MM.1S (cell line): Measurements from ENCODE around the gene TBC1D16.

Experiments
- DNase-seq: peaks from one replicate; pipeline ENCODE4 v3.0.0-alpha.2; 2015
- H2AFZ ChIP-seq: fragments of 300-600 bp; sonication (generic); 2 replicates; pipeline ENCODE4 v1.6.0; 2016; ENCODE audit warnings: antibody characterized with exemption, low read length
- H3F3A ChIP-seq: fragments of 300-600 bp; sonication (generic); 2 replicates; pipeline ENCODE4 v1.6.1; 2016; ENCODE audit warnings: mild to moderate bottlenecking, antibody characterized with exemption, low read length, moderate library complexity, mixed read lengths; ENCODE audit not compliant: insufficient read depth
- H3K27ac ChIP-seq: fragments of 300-600 bp; sonication (generic); 2 replicates; pipeline ENCODE4 v1.5.1; 2016; ENCODE audit warnings: mild to moderate bottlenecking, low read length
- H3K27me3 ChIP-seq: fragments of 300-600 bp; sonication (generic); replicated peaks from 2 replicates; pipeline ENCODE4 v1.6.0; 2016; ENCODE audit warnings: low read length; ENCODE audit not compliant: insufficient read depth
- H3K36me3 ChIP-seq: fragments of 300-600 bp; sonication (generic); replicated peaks from 2 replicates; pipeline ENCODE4 v1.6.1; 2016; ENCODE audit warnings: mild to moderate bottlenecking, low read length, mixed read lengths; ENCODE audit not compliant: insufficient read depth
- H3K4me1 ChIP-seq: fragments of 300-600 bp; sonication (generic); 2 replicates; pipeline ENCODE4 v1.6.1; 2016; ENCODE audit warnings: low read length, mixed read lengths
- H3K4me2 ChIP-seq: fragments of 300-600 bp; sonication (generic); 2 replicates; pipeline ENCODE4 v1.6.0; 2016; ENCODE audit warnings: low read depth, low read length
- H3K4me3 ChIP-seq: fragments of 300-600 bp; sonication (generic); 2 replicates; pipeline ENCODE4 v1.5.1; 2016; ENCODE audit warnings: low read length, mixed read lengths
- H3K79me2 ChIP-seq: fragments of 300-600 bp; sonication (generic); 2 replicates; pipeline ENCODE4 v1.6.1; 2016; ENCODE audit warnings: mixed run types, low read length, mixed read lengths
- H3K9ac ChIP-seq: fragments of 300-600 bp; sonication (generic); 2 replicates; pipeline ENCODE4 v1.6.1; 2016; ENCODE audit warnings: low read length, mixed read lengths
- H3K9me2 ChIP-seq: fragments of 300-600 bp; sonication (generic); replicated peaks from 2 replicates; pipeline ENCODE4 v1.6.1; 2016; ENCODE audit warnings: mild to moderate bottlenecking, low read length, mixed read lengths; ENCODE audit not compliant: insufficient read depth
- H3K9me3 ChIP-seq: fragments of 300-600 bp; sonication (generic); replicated peaks from 2 replicates; pipeline ENCODE4 v1.6.1; 2016; ENCODE audit warnings: mild to moderate bottlenecking, low read length, mixed read lengths; ENCODE audit not compliant: insufficient read depth
- H4K20me1 ChIP-seq: fragments of 300-600 bp; sonication (generic); 2 replicates; pipeline ENCODE4 v1.6.1; 2016; ENCODE audit warnings: mild to moderate bottlenecking, low read length, moderate library complexity, mixed read lengths; ENCODE audit not compliant: insufficient read depth
- EZH2 ChIP-seq: fragments of 300-600 bp; sonication (generic); optimal IDR thresholded peaks from 2 replicates; pipeline ENCODE3; 2017; ENCODE audit warnings: low read depth, mild to moderate bottlenecking, antibody characterized with exemption, low read length, mixed read lengths
- EZH2phosphoT487 ChIP-seq: fragments of 300-600 bp; sonication (generic); IDR thresholded peaks from 2 replicates; pipeline ENCODE4 v1.6.1; 2018; ENCODE audit warnings: antibody characterized with exemption, low read length
- TF ChIP-seq, protein P1 (sequence below): fragments of 300-600 bp; sonication (generic); IDR thresholded peaks from 2 replicates; pipeline ENCODE4 v1.5.1; 2016; ENCODE audit warnings: antibody characterized with exemption, low read length, mixed read lengths

TBC1D16 gene

DNA sequence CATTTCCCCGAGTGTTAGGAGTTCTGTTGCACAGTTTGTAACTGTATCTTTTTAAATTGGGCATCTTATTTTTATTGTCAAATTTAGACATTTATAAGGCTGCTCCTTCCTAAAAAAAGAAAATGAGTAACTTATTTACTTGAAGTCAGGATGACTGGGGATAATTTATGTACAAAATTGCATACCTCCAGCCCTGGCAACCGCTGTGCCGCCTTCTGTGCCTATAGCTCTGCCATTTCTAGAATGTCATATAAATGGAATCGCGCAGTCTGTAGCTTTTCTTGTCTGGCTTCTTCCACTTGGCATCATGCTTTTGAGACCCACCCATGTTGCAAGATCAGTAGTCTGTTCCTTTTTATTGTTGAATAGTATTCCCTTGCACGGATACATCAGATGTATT is 36.7 kb upstream of the TBC1D16 start:
- no peaks in the 10 kb centered on the region for H3K79me2 ChIP-seq
- peaks cover 98% of the 10 kb centered on the region for H3K27me3 ChIP-seq
- no peak for DNase-seq

DNA sequence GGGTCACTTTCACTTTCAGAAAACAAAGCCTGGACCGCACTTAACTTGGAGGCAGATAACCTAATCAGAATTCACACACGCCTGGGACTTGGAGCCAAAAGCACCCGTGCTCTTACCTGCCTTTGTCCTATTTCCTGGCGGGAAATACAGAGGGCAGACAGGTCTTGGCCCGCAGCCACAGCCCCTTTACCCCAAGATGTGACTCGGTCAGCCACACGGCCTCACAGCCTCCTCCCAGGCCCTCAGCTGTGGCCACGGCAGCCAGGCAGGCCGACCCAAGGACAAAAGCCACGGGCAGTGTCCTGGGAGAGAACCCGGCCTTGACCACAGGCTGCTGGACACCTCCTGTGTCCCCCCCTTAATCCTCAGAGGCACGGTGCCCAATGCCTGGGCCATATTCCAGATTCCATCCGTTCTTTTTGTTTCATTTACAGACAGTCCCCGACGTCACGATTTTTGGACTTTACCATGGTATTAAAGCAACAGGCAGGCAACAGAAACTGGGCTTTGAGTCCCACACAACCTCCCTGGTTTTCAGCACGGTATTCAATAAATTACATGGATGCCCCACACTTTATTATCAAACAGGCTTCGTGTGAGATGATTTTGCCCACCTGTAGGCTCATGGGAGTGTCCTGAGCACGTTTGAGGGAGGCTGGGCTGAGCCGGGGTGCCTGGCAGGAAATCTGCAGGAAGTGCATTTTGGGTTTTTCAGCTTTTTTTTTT is 35.6 kb upstream of the TBC1D16 start:
- Histone ChIP-seq H3K9me3 (no peaks in the 10 kb centered on the region), H3K27me3 (peaks cover 98% of the 10 kb centered on the region), H3K4me3 (no peak overlapping the region), H3F3A (no peaks in the 10 kb centered on the region), H3K9ac (no peak overlapping the region), H3K9me2 (no peaks in the 10 kb centered on the region), H3K36me3 (no peaks in the 10 kb centered on the region), H2AFZ (no peak overlapping the region), H4K20me1 (no peaks in the 10 kb centered on the region), H3K4me1 (0 out of 2 replicates have a peak, but pooled peaks cover 7% of the 10 kb centered on the region), H3K4me2 (peak overlapping the region; percentile 31; the same call in 1 of the 2 replicates), H3K27ac (no peak overlapping the region), H3K79me2 (no peaks in the 10 kb centered on the region)
- TF ChIP-seq EZH2 (no peak), EZH2phosphoT487 (no peak)
- TF ChIP-seq, protein P1, sequence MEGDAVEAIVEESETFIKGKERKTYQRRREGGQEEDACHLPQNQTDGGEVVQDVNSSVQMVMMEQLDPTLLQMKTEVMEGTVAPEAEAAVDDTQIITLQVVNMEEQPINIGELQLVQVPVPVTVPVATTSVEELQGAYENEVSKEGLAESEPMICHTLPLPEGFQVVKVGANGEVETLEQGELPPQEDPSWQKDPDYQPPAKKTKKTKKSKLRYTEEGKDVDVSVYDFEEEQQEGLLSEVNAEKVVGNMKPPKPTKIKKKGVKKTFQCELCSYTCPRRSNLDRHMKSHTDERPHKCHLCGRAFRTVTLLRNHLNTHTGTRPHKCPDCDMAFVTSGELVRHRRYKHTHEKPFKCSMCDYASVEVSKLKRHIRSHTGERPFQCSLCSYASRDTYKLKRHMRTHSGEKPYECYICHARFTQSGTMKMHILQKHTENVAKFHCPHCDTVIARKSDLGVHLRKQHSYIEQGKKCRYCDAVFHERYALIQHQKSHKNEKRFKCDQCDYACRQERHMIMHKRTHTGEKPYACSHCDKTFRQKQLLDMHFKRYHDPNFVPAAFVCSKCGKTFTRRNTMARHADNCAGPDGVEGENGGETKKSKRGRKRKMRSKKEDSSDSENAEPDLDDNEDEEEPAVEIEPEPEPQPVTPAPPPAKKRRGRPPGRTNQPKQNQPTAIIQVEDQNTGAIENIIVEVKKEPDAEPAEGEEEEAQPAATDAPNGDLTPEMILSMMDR, result no peak
- DNase-seq, result no peak

More for the DNA sequence above, 36.7 kb upstream of the TBC1D16 start:
- Histone ChIP-seq H2AFZ (no peak overlapping the region), H3K4me2 (no peak overlapping the region), H3K9me3 (no peaks in the 10 kb centered on the region), H3K4me1 (0 out of 2 replicates have a peak, but pooled peaks cover 7% of the 10 kb centered on the region), H3K4me3 (no peak overlapping the region), H3K9me2 (no peaks in the 10 kb centered on the region), H3K36me3 (no peaks in the 10 kb centered on the region), H3K9ac (no peak overlapping the region), H3K27ac (no peak overlapping the region), H3F3A (no peaks in the 10 kb centered on the region), H4K20me1 (no peaks in the 10 kb centered on the region)
- TF ChIP-seq EZH2phosphoT487 (no peak), EZH2 (no peak)
- TF ChIP-seq, protein P1, result no peak

GRCh38 chr17:80070375-80071115 is 34.9 kb upstream of the TBC1D16 start:
- H3K4me2 ChIP-seq, result peak overlapping the region; percentile 31; the same call in 1 of the 2 replicates
- no peaks in the 10 kb centered on the region for H3K36me3 ChIP-seq
- H3K79me2 ChIP-seq, result no peaks in the 10 kb centered on the region

More at GRCh38 chr17:80070375-80071115, 34.9 kb upstream of the TBC1D16 start:
- H3K27ac ChIP-seq, result no peak overlapping the region
- no peak overlapping the region for H3K9ac ChIP-seq
- H3K9me3 ChIP-seq, result no peaks in the 10 kb centered on the region
- no peak for DNase-seq
- no peaks in the 10 kb centered on the region for H3K9me2 ChIP-seq
- no peak overlapping the region for H2AFZ ChIP-seq
- TF ChIP-seq EZH2 (no peak), EZH2phosphoT487 (no peak)
- TF ChIP-seq, protein P1, result no peak
- H3F3A ChIP-seq, result no peaks in the 10 kb centered on the region
- H3K4me3 ChIP-seq, result no peak overlapping the region
- no peaks in the 10 kb centered on the region for H4K20me1 ChIP-seq
- H3K27me3 ChIP-seq, result peaks cover 98% of the 10 kb centered on the region
- 0 out of 2 replicates have a peak, but pooled peaks cover 7% of the 10 kb centered on the region for H3K4me1 ChIP-seq
